ENCODE data around the gene DNAH7.

- TF ChIP-seq EP300 (IDR thresholded peaks at IDR 0.05), result no peak
- no peak for TF ChIP-seq POLR2A (IDR thresholded peaks at IDR 0.05)
Measured at GRCh38 chr2:196063773-196064172, 4.9 kb downstream of the DNAH7 start.

All from tibial nerve (tissue), 3 donors.